T-helper 2 cell treated with Interferon-gamma antibody and Interleukin-4, amounts not matched to agents 100 ng/mL and 5 ng/mL, for 36 hours (primary cell): ENCODE data around the gene PPP1R27. TPM values are rescaled to one million over a fixed set of nuclear protein-coding genes. Genes with fewer than 3 reads are reported as not detected.

Experiments used
- intact Hi-C: fragments of 100-400 bp; cut with micrococcal nuclease; formaldehyde crosslinking; loops from one replicate; pipeline ENCODE4 v1.15.1; 2023
- total RNA-seq: library from RNA; stranded (reverse); gene quantifications from 2 replicates; pipeline ENCODE4 v1.2.3, GENCODE V29; 2022

PPP1R27 gene
- total RNA-seq, 1 donor from 2014 or later, result not detected

DNA sequence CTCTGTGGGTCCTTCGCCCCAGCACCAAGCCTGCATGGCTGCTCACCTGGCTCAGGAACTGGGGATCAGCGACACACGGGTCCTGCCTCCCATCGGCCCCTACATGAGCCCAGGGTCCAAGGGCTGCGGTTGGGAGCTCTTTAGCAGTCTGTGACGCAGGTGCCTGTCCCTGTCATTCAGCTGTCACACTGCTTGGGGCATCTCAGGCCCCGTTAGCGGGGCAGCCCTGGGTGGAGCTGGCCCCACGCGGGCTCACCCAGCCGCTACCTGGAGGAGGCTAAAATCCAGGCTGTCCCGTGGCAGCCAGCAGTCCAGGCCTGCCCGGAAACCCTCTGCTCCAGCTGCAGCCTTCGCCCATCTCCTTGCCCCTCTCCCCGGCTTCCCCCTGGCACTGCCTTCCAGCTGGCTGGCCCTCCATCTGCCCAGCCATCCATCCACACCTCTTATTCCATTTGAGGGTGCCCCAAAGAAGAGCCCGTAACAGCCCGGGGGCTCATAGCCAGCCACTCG is 27.6 kb downstream of the PPP1R27 start:
- intact Hi-C loops, result no loop called here

DNA sequence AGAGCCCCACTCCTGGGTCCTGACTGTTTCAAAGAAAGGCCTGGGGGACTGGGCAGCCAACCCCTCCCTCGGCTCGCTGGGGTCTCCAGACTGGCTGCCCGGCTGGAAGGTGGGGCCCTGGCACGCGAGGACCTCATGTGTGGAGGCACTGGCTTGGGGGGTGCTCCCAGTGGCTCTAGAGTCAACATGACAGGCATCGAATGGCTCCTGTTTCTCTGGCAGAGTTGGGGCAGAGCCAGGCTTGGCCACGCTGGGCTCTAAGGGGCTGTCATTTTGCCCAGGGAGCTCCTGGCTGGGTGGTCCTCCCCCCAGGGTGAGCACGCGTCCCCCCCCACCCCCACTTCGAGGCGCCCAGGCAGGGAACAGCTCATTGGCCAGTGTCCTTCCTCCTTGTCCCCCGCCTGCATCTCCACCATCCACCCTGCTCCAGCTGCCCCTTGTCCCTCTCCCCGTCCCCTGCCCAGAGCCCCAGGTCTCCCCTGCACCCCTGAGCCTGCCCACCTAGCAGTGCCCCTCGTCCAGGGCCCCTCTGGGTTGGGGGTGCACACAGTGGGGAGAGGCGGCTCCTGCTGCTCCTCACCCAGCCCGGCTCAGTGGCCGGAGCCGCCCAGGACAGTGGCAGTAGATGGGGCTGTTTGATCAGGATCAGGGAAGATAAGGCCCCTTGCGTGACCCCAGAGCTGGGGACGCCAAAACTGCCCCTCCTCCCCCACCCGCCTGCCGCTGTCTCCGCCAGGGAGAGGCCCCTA is 28.2 kb downstream of the PPP1R27 start:
- intact Hi-C loops, result no loop called here

DNA sequence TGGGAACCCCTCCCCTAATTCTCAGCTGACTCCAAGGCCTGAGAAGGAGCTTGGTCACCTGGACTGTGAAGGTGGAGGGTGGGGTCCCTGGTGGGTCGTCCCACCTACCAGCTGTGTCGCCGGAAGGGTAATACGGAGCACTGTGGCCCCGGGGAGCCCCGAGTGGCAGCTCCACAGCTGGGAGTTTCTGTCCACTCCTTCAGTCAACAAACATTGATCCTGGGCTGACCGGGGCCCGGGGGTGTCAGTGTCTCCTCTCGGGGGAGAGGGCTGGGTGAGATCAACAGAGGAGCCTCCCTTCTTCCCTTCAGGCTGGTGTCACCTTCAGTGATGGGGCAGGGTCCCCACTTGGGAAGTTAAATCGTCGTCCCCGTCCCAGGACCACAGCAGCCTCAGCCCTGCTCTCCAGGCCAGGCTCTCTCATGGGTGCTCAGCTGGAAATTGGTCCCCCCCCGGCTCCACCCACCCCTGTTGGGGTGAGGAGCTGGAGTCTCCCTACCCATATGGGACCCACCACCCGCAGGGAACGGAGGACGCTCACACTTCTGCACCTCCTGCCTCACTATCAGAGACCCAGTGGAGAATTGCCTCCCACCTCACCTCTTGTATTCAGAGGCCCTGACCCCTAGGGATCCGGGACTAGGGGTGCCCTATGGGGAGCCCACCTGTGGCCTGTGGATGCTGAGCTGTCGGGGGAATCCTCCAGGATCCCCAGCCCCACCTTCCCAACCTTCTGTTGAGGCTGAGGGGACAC is 29.0 kb downstream of the PPP1R27 start:
- intact Hi-C loops, result no loop called here

DNA sequence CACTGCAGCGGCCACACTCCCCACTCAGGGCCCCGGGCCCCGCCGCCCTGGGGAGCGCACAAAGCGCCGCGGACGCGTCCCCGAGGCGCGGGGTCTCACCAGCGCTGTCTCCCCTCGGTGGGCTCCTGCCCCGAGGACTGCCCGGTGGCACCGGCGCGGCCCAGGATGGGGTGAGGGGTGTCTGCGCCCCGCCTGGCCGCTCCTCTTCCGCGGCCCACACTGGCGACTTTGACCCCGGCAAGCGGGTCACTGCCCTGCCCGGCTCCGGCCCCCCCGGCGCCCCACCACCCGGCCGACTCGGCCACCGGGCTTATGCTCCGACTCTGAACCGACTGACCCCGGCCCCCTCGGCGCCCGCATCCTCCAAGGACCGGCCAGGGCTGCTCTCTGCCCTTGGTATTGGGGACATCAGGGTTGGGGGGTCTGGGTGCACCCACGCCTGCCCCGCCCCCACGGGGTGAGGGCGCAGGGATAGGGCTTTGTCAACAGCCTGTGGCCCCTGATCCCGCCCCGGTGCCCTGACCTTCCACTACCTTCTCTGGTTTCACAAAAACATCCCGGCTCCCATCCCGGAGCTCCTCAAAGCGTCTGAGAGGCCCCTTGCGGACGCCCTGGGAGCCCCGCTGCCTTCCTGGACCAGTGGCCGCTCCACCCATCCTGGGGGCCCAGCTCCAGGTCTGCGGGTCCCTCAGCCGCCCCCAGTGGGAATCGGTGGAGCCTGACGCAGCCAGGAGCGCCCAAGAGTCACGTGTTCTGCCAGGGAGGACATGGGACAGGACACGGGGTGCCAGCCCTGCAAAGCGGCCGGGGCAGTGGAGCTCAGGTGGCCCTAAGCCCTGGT is 30.1 kb downstream of the PPP1R27 start:
- intact Hi-C loops, result no loop called here

DNA sequence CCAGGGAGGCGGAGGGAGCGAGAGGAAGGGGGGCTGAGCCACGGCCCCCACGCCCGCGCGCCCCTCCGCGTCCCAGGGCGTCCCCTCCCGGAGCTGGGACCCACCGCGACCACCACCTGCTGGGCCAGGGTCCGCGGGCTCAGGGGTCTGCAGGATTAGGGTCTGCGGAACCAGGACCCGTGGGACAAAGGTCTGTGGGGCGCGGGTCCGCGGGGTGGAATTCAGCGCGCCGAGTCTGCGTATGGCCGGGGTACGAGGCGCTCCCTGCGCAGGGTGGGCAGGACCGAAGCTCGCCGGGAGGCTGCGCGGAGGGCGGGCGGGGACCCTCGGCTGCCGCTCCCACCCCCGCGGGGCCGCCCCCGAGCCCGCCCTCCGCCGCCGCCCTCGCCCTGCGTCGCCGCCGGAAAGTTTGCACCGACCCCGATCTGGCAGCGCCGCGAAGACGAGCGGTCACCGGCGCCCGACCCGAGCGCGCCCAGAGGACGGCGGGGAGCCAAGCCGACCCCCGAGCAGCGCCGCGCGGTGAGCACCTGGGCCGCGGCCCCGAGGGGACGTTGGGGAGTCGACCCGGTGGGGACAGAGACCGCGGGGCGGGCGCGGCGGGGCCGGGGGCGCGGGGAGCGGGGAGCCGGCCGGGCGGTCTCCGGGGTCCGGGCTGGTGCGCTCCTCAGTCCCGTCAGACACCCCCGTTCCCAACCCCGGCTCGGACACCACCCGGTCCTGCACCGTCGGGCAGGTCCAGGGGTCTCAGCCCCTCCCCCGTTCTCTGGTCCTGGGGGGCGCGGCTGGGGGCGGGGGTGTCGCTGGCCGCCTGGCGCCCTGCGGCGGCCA is 30.9 kb downstream of the PPP1R27 start, which contains the start of gene GCGR:
GCGR (plus strand) TSS at position 423 of the 831 bp plus-strand sequence. CDS start 4,869 bp downstream, outside the sequence.
- intact Hi-C loops, result no loop called here

DNA sequence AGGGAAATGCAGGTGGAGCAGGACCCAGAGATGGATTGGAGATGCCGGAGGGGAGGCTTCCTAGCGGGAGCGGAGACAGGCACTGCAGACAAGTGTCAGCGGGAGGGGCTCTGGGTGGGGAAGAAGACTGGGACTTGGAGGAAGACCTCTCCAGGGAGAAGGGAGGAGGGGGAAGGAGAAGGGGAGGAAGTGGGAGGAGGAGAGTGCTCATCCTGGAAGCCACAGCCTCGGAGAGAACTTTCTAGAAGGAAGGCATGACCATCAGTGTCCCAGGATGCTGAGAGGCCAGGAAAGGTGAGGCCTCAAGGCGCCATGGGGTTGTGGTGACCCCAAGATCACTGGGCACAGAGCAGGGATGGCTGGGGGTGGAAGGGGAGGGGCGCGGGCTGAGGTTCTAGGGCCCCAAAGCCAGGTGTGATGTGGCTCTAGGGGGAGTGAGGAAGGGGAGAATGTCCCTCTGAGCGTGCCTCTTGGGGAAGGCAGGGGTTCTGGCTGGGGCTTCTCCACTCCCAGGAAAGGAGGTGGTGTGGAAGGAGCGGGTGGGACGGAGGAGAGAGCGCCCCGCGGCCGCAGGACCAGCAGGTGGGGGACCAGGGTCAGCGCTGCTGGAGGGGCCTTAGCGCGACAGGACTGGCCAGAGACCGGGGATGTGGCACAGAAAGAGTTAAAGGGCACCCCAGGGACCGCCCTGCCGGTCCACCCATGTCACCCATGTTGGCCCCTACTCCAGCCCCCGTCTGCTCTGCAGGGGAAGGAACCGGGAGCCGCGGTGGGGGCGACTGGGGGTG is 31.8 kb downstream of the PPP1R27 start:
- intact Hi-C loops, result no loop called here

DNA sequence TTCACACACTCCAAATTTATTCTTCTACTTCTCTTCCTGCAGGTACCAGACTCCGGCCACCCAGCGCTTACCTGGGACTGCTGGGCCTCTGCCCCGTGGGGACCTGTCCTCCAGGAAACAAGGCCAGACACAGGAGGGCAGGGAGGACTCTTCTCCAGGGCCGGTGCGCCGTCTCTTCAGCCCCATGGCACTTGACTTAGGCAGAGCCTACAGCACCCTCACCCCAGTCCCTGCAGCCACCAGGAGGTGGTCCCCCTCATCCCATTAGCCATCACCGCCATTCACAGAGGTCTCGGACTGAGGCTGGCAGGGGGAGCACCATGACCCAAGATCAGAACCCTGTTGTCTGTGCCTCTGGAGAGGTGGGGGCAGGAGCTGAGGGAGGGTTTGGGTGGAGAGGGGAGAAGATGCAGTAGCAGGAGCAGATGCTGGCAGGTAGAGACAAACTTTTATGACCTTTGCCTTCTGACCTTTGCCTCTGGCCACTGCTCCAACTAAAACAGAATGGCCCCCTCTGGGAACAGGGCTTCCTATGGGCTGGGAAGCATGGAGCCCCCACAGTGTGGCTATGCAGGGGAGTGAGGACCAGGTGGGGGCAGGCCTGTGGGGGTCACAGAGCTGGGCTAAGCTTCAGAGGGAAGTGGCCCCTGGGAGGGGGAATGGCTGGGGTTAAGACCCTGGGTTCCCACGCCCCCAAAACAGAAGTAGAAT is 32.6 kb downstream of the PPP1R27 start:
- intact Hi-C loops, result no loop called here

DNA sequence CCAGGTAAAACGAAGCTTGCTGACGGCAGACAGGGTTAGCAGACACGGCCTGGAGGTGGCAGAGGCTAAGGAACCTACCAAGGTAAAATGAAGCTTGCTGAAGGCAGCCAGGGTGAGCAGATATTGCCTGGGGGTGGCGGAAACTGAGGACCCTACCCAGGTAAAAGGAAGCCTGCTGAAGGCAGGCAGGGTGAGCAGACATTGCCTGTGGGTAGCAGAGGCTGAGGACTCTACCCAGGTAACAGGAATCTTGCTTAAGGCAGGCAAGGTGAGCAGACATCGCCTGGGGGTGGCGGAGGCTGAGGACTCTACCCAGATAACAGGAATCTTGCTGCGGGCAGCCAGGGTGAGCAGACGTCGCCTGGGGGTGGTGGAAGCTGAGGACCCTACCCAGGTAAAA is 33.5 kb downstream of the PPP1R27 start:
- intact Hi-C loops, result no loop called here

DNA sequence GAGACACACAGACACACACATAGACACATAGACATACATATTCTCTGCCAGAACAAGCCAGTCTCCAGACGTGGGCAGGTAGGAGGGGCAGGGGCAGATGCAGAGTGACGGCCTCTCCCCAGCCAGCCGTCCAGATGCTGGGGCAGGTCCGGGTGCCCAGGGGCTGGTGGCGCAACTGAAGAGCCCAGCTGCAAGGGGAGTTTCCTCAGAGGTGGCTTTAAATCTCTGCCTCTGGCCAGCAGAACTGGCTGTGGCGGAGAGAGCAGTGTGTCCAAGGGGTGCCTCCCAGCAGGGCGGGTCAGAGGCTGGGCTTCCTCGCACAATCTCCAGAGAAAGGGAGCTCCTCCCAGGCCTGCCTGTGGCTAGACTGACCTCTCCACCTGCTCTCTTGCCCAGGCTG is 40.3 kb downstream of the PPP1R27 start:
- intact Hi-C loops, result no loop called here

DNA sequence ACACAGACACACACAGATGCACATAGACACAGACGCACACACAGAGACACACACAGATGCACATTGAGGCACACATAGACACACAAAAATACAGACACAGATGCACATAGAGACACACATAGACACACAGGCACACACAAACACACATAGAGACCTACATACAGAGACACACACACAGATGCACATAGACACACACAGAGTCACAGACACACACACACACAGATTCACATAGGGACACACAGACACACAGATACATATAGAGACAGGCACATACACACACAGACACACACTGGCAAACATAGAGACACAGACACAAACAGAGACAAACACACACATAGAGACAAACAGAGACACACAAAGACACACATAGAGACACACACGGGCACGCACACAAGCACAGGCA is 40.8 kb downstream of the PPP1R27 start:
- intact Hi-C loops, result no loop called here

DNA sequence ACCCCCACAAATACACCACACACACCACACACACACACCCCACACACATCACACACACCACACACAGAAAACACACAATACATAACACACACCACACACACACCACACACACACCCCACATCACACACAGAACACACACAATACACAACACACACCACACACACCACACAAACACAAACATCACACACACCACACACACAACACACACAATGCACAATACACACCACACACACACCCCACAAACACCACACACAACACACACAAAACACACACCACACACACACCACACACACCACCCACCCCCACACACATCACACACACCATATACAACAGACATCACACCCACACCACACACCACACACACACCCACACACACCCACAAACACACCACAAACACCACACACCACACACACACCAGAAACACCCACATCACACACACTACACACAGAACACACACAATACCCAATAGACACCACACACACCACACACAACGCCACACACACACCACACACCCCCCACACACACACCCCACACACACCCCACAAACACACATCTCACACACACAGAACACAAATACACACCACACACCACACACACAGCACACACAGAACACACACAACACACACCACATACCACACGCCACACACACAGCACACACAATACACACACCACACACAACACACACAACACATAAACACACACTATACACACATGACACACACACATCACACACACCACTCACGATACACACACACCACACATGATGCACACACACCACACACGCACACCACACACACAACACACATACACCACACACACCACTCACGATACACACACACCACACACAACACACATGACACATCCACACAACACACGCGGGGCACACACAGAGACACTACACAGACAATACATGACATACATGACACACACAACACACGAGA is 41.9 kb downstream of the PPP1R27 start:
- intact Hi-C loops, result no loop called here

Other genes with a start within 250 kb of the PPP1R27 start
- 101 and 106 TPM in 2 replicates for gene NPLOC4, start 197.9 kb downstream of the PPP1R27 start, total RNA-seq
- gene TSPAN10, start 197.9 kb downstream of the PPP1R27 start, total RNA-seq, result 0.39 and 0.61 TPM in 2 replicates
- gene PDE6G, start 178.5 kb downstream of the PPP1R27 start, total RNA-seq, result 23.4 and 27.9 TPM in 2 replicates
- 40.7 and 42.5 TPM in 2 replicates for gene OXLD1, start 168.4 kb downstream of the PPP1R27 start, total RNA-seq
- gene CCDC137, start 168.3 kb downstream of the PPP1R27 start, total RNA-seq, result 39.2 and 43.7 TPM in 2 replicates
- 28.9 and 31.6 TPM in 2 replicates for gene ARL16, start 151.3 kb downstream of the PPP1R27 start, total RNA-seq
- 117 and 118 TPM in 2 replicates for gene HGS, start 151.0 kb downstream of the PPP1R27 start, total RNA-seq
- gene MRPL12, start 131.7 kb downstream of the PPP1R27 start, total RNA-seq, result 98.1 and 102 TPM in 2 replicates
- gene SLC25A10, start 122.8 kb downstream of the PPP1R27 start, total RNA-seq, result 33.5 and 36.6 TPM in 2 replicates
- gene GCGR, start 30.9 kb downstream of the PPP1R27 start, total RNA-seq, result 0.07 TPM in 1 of 2 replicates, not detected in the other
- gene MCRIP1, start 1.8 kb downstream of the PPP1R27 start, total RNA-seq, result 36.5 and 37.3 TPM in 2 replicates
- gene P4HB, start 25.5 kb upstream of the PPP1R27 start, total RNA-seq, result 589 and 618 TPM in 2 replicates
- 703 and 716 TPM in 2 replicates for gene ARHGDIA, start 36.3 kb upstream of the PPP1R27 start, total RNA-seq
- gene ALYREF, start 56.5 kb upstream of the PPP1R27 start, total RNA-seq, result 218 and 230 TPM in 2 replicates
- gene ANAPC11, start 56.7 kb upstream of the PPP1R27 start, total RNA-seq, result 91.4 and 104 TPM in 2 replicates
- 0.11 and 0.48 TPM in 2 replicates for gene NPB, start 67.2 kb upstream of the PPP1R27 start, total RNA-seq
- gene PCYT2, start 76.3 kb upstream of the PPP1R27 start, total RNA-seq, result 35.0 and 39.1 TPM in 2 replicates
- gene SIRT7, start 83.1 kb upstream of the PPP1R27 start, total RNA-seq, result 57.2 and 58.6 TPM in 2 replicates
- 23.3 and 23.6 TPM in 2 replicates for gene MAFG, start 92.7 kb upstream of the PPP1R27 start, total RNA-seq
- 35.6 TPM in 2 replicates for gene PYCR1, start 102.2 kb upstream of the PPP1R27 start, total RNA-seq
- gene MYADML2, start 112.2 kb upstream of the PPP1R27 start, total RNA-seq, result not detected in 2 replicates
- gene NOTUM, start 126.1 kb upstream of the PPP1R27 start, total RNA-seq, result 0.11 and 0.48 TPM in 2 replicates
- 34.4 and 35.5 TPM in 2 replicates for gene ASPSCR1, start 142.6 kb upstream of the PPP1R27 start, total RNA-seq
- gene CENPX, start 187.8 kb upstream of the PPP1R27 start, total RNA-seq, result 82.9 and 87.9 TPM in 2 replicates
- 46.0 and 46.6 TPM in 2 replicates for gene LRRC45, start 188.3 kb upstream of the PPP1R27 start, total RNA-seq
- 10.0 and 12.3 TPM in 2 replicates for gene RAC3, start 196.6 kb upstream of the PPP1R27 start, total RNA-seq
- gene DCXR, start 202.6 kb upstream of the PPP1R27 start, total RNA-seq, result 118 and 124 TPM in 2 replicates
- gene RFNG, start 216.8 kb upstream of the PPP1R27 start, total RNA-seq, result 20.8 and 20.9 TPM in 2 replicates
- gene GPS1, start 216.8 kb upstream of the PPP1R27 start, total RNA-seq, result 86.4 and 87.5 TPM in 2 replicates
- gene DUS1L, start 230.8 kb upstream of the PPP1R27 start, total RNA-seq, result 113 and 129 TPM in 2 replicates